NT2/D1 (cell line): ENCODE results near the gene ICA1.

Experiments used
- SUZ12 ChIP-seq: IDR thresholded peaks from 2 replicates; pipeline ENCODE4 v1.6.1; 2011; ENCODE audit not compliant: insufficient read length, insufficient read depth; ENCODE audit errors: extremely low read depth
- ZNF274 ChIP-seq: IDR thresholded peaks from 2 replicates; pipeline ENCODE4 v1.6.1; 2011; ENCODE audit warnings: mild to moderate bottlenecking, low read depth, low read length

DNA sequence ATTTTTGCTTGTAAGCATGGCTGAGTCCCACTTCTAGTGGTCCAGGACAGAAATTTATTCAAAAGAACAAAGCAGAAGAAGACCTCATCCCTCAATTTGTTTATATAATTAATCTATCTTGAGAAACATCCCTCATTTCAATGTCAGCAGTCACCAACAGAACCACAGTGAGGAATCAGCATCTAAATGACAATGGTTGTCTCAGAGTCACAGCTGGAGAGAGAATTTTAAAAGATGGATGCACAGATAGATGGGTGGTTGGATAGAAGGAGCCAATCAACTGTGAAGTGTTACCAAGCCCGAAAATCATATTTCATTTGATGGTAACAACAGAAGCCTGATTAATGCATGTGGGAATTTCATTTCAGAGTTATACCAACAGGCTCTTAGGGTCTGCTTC is 55.0 kb downstream of the ICA1 start:
- TF ChIP-seq ZNF274 (no peak), SUZ12 (no peak)
